SK-N-SH (cell line): Measurements from ENCODE around the gene MAPKAPK3. TPM values are rescaled to one million over a fixed set of nuclear protein-coding genes. Genes with fewer than 3 reads are reported as not detected.

ENCODE experiments used
- CTCF ChIA-PET: fragments of 300-600, 350-600 bp; formaldehyde crosslinking; extraction: SDS; loops from one replicate; lab custom pipeline; 2021; lab: Yijun Ruan, JAX
- POLR2A ChIA-PET: fragments of 350-600 bp; sonication (Branson Sonifier 250); formaldehyde crosslinking; extraction: SDS; loops from one replicate; lab custom pipeline; 2020; ENCODE audit warnings: antibody characterized with exemption, inconsistent platforms; lab: Yijun Ruan, JAX
- DNase-seq: peaks from one replicate; pipeline ENCODE4 v3.0.0; 2012
- H2AFZ ChIP-seq: fragments of 200-600 bp; sonication (generic); 2 replicates; pipeline ENCODE4 v1.8.1; 2016; ENCODE audit warnings: antibody characterized with exemption, mild to moderate bottlenecking, low read depth
- H3F3A ChIP-seq: fragments of 200-600 bp; sonication (generic); replicated peaks from 2 replicates; pipeline ENCODE3; 2016; ENCODE audit warnings: antibody characterized with exemption, mild to moderate bottlenecking; ENCODE audit not compliant: insufficient read depth
- H3K27ac ChIP-seq, 2 experiments: fragments of 200-500 bp in 1 of 2; fragments of 200-600 bp in 1 of 2; sonication (Bioruptor generic) in 1 of 2; sonication (generic), shearing (Covaris generic) in 1 of 2; 2 replicates each; pipeline versions ENCODE4 v1.5.1 to v1.6.1; 2014 to 2016; ENCODE audit warnings: low read depth in 2 of 2, inconsistent platforms in 1 of 2, low read length in 1 of 2, mild to moderate bottlenecking in 1 of 2, mixed read lengths in 1 of 2
- H3K27me3 ChIP-seq: fragments of 200-600 bp; sonication (generic), shearing (Covaris generic); 2 replicates; pipeline ENCODE4 v1.6.1; 2016; ENCODE audit warnings: mixed run types; ENCODE audit not compliant: insufficient read depth
- H3K36me3 ChIP-seq, 2 experiments: fragments of 200-500 bp in 1 of 2; fragments of 200-600 bp in 1 of 2; sonication (Bioruptor generic) in 1 of 2; sonication (generic) in 1 of 2; replicated peaks in 1 of 2; 2 replicates each; pipeline versions ENCODE3 to v1.5.1; 2014 to 2016; ENCODE audit warnings: low read length in 1 of 2, mild to moderate bottlenecking in 1 of 2; ENCODE audit not compliant: insufficient read depth in 2 of 2, control insufficient read depth in 1 of 2
- H3K4me1 ChIP-seq, 2 experiments: fragments of 200-500 bp in 1 of 2; fragments of 200-600 bp in 1 of 2; sonication (Bioruptor generic) in 1 of 2; sonication (generic), shearing (Covaris generic) in 1 of 2; 2 replicates each; pipeline versions ENCODE4 v1.5.1 to v1.6.1; 2014 to 2016; ENCODE audit warnings: low read depth in 1 of 2, low read length in 1 of 2, mixed run types in 1 of 2; ENCODE audit not compliant: insufficient read depth in 2 of 2, control insufficient read depth in 1 of 2
- H3K4me2 ChIP-seq: fragments of 200-600 bp; sonication (generic), shearing (Covaris generic); 2 replicates; pipeline ENCODE4 v1.6.1; 2017; ENCODE audit warnings: mixed run types
- H3K4me3 ChIP-seq, 2 experiments: fragments of 200-500 bp in 1 of 2; fragments of 200-600 bp in 1 of 2; sonication (Bioruptor generic) in 1 of 2; sonication (generic), shearing (Covaris generic) in 1 of 2; 2 replicates each; pipeline versions ENCODE4 v1.5.1 to v1.8.1; 2014 to 2016; ENCODE audit warnings: low read depth in 2 of 2, inconsistent platforms in 1 of 2, low read length in 1 of 2, mild to moderate bottlenecking in 1 of 2, mixed read lengths in 1 of 2, moderate library complexity in 1 of 2
- H3K79me2 ChIP-seq: fragments of 200-600 bp; sonication (generic); 2 replicates; pipeline ENCODE4 v1.8.1; 2017; ENCODE audit warnings: mild to moderate bottlenecking; ENCODE audit not compliant: insufficient read depth
- H3K9ac ChIP-seq: fragments of 200-600 bp; sonication (generic); 2 replicates; pipeline ENCODE4 v1.6.1; 2017; ENCODE audit warnings: mixed run types
- H3K9me2 ChIP-seq: fragments of 200-600 bp; sonication (generic); 2 replicates; pipeline ENCODE4 v1.6.1; 2017; ENCODE audit warnings: mixed run types
- H3K9me3 ChIP-seq: fragments of 200-600 bp; sonication (generic); 2 replicates; pipeline ENCODE4 v1.6.1; 2017; ENCODE audit warnings: mixed run types, mild to moderate bottlenecking, moderate library complexity
- H4K20me1 ChIP-seq: fragments of 200-600 bp; sonication (generic); 2 replicates; pipeline ENCODE4 v1.6.1; 2017; ENCODE audit warnings: mild to moderate bottlenecking, mixed run types; ENCODE audit not compliant: insufficient read depth
- ELF1 ChIP-seq: IDR thresholded peaks from 2 replicates; pipeline ENCODE4 v1.4.0; 2012
- EP300 ChIP-seq, 2 experiments: IDR thresholded peaks; 2 replicates each; pipeline versions ENCODE4 v1.4.0 to v1.6.1; 2012; ENCODE audit warnings: borderline replicate concordance in 1 of 2, low read depth in 1 of 2, low read length in 1 of 2
- EZH2phosphoT487 ChIP-seq: fragments of 200-600 bp; sonication (generic); IDR thresholded peaks from 2 replicates; pipeline ENCODE4 v1.6.1; 2017; ENCODE audit warnings: low read depth, mixed run types, mild to moderate bottlenecking, antibody characterized with exemption, moderate library complexity, borderline replicate concordance
- FOSL2 ChIP-seq: IDR thresholded peaks from 2 replicates; pipeline ENCODE4 v1.4.0; 2012; ENCODE audit warnings: low read depth, mild to moderate bottlenecking, moderate library complexity, borderline replicate concordance
- GATA2 ChIP-seq: sonication (generic); formaldehyde crosslinking; IDR thresholded peaks from 2 replicates; pipeline ENCODE4 v1.5.0; 2020; ENCODE audit warnings: mild to moderate bottlenecking, missing genetic modification reagents
- JUND ChIP-seq: IDR thresholded peaks from 2 replicates; pipeline ENCODE4 v1.4.0; 2012
- MEF2A ChIP-seq: IDR thresholded peaks from 2 replicates; pipeline ENCODE4 v1.4.0; 2012; ENCODE audit warnings: low read depth, borderline replicate concordance
- RAD21 ChIP-seq: IDR thresholded peaks from 2 replicates; pipeline ENCODE4 v1.6.1; 2012; ENCODE audit warnings: mild to moderate bottlenecking, low read length
- RCOR1 ChIP-seq: fragments of 150-350 bp; IDR thresholded peaks from 2 replicates; pipeline ENCODE4 v1.6.1; 2017; ENCODE audit warnings: antibody characterized with exemption, low read length
- RXRA ChIP-seq: IDR thresholded peaks from 2 replicates; pipeline ENCODE4 v1.4.0; 2012; ENCODE audit warnings: low read depth, mild to moderate bottlenecking, borderline replicate concordance
- SMC3 ChIP-seq: IDR thresholded peaks from 2 replicates; pipeline ENCODE4 v1.6.1; 2012; ENCODE audit warnings: low read depth, low read length, improper control_type of control experiment
- TEAD4 ChIP-seq: IDR thresholded peaks from 2 replicates; pipeline ENCODE4 v1.4.0; 2012; ENCODE audit warnings: mild to moderate bottlenecking, borderline replicate concordance; ENCODE audit not compliant: insufficient read depth
- WGBS: methylation state at CpG from one replicate; pipeline ENCODE4 v1.1.6; 2017; ENCODE audit warnings: low lambda C conversion rate; 5-methylcytosine and 5-hydroxymethylcytosine counted together
- polyA plus RNA-seq, 3 experiments: library from polyadenylated mRNA; depleted of rRNA; stranded (reverse); fragments of >200 nt; gene quantifications; 2 replicates each; pipeline ENCODE4 v1.2.3, GENCODE V29; 2012
- TF ChIP-seq, protein P1 (sequence below): IDR thresholded peaks from 2 replicates; pipeline ENCODE4 v1.6.1; 2012; ENCODE audit warnings: mild to moderate bottlenecking, low read depth, low read length, moderate library complexity
- TF ChIP-seq, protein P2 (sequence below): fragments of 150-350 bp; IDR thresholded peaks from 2 replicates; pipeline ENCODE4 v1.6.1; 2016; ENCODE audit warnings: mild to moderate bottlenecking, low read depth, low read length
- TF ChIP-seq, protein P3 (sequence below): IDR thresholded peaks from 2 replicates; pipeline ENCODE4; 2012
- TF ChIP-seq, protein P4 (sequence below): IDR thresholded peaks from 2 replicates; pipeline ENCODE4 v1.4.0; 2012; ENCODE audit warnings: low read depth, borderline replicate concordance

The MAPKAPK3 gene
- polyA plus RNA-seq, 1 of the 3 experiments (the other 2 are of a cell fraction), result 29.4 TPM

DNA sequence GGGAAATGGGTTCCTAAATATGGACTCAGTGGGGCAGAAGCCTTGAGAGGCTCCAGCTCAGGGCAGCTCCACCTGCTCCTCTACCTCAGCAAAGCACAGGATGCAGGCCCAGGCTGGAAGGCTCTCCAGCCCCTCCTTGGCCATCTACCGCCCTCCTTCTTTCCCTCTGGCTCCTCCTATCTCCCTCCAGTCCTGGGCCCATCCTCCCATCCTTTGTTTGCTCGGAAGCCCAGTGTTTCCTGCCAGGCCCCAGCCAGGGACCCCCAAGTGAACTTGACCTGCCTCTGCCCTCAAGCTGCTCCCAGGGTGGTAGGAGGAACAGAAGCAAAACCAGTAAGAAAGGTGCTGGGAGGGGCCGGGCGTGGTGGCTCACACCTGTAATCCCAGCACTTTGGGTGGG, 20.1 kb downstream of the MAPKAPK3 start:
- no peak for DNase-seq
- Histone ChIP-seq H2AFZ (no peak overlapping the region), H3K27me3 (no peaks in the 10 kb centered on the region), H3K36me3 (no peaks in the 10 kb centered on the region), H4K20me1 (no peaks in the 10 kb centered on the region), H3K9ac (no peak overlapping the region), H3K4me1 (peaks cover 8 to 14% of the 10 kb centered on the region in 2 experiments; a peak in 3 of 4 replicates), H3K79me2 (no peaks in the 10 kb centered on the region), H3K27ac (no peak overlapping the region), H3K9me2 (no peaks in the 10 kb centered on the region), H3K4me3 (no peak overlapping the region), H3F3A (no peaks in the 10 kb centered on the region), H3K9me3 (no peaks in the 10 kb centered on the region), H3K4me2 (no peak overlapping the region)
- WGBS, result 100% methylated on average over 4 of the region's 4 CpGs
- TF ChIP-seq RCOR1 (no peak), RAD21 (no peak), EP300 (IDR thresholded peaks at IDR 0.05; ENCODE audit: borderline replicate concordance in 1 of 2, low read depth in 1 of 2, low read length in 1 of 2) (no peak), JUND (no peak), RXRA (no peak), TEAD4 (no peak), ELF1 (no peak), FOSL2 (no peak), GATA2 (CRISPR knock-in tag) (no peak), MEF2A (no peak), EZH2phosphoT487 (no peak), SMC3 (no peak)
- TF ChIP-seq, protein P1, sequence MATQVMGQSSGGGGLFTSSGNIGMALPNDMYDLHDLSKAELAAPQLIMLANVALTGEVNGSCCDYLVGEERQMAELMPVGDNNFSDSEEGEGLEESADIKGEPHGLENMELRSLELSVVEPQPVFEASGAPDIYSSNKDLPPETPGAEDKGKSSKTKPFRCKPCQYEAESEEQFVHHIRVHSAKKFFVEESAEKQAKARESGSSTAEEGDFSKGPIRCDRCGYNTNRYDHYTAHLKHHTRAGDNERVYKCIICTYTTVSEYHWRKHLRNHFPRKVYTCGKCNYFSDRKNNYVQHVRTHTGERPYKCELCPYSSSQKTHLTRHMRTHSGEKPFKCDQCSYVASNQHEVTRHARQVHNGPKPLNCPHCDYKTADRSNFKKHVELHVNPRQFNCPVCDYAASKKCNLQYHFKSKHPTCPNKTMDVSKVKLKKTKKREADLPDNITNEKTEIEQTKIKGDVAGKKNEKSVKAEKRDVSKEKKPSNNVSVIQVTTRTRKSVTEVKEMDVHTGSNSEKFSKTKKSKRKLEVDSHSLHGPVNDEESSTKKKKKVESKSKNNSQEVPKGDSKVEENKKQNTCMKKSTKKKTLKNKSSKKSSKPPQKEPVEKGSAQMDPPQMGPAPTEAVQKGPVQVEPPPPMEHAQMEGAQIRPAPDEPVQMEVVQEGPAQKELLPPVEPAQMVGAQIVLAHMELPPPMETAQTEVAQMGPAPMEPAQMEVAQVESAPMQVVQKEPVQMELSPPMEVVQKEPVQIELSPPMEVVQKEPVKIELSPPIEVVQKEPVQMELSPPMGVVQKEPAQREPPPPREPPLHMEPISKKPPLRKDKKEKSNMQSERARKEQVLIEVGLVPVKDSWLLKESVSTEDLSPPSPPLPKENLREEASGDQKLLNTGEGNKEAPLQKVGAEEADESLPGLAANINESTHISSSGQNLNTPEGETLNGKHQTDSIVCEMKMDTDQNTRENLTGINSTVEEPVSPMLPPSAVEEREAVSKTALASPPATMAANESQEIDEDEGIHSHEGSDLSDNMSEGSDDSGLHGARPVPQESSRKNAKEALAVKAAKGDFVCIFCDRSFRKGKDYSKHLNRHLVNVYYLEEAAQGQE, result no peak
- TF ChIP-seq, protein P2, sequence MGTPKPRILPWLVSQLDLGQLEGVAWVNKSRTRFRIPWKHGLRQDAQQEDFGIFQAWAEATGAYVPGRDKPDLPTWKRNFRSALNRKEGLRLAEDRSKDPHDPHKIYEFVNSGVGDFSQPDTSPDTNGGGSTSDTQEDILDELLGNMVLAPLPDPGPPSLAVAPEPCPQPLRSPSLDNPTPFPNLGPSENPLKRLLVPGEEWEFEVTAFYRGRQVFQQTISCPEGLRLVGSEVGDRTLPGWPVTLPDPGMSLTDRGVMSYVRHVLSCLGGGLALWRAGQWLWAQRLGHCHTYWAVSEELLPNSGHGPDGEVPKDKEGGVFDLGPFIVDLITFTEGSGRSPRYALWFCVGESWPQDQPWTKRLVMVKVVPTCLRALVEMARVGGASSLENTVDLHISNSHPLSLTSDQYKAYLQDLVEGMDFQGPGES, result no peak
- TF ChIP-seq, protein P3, sequence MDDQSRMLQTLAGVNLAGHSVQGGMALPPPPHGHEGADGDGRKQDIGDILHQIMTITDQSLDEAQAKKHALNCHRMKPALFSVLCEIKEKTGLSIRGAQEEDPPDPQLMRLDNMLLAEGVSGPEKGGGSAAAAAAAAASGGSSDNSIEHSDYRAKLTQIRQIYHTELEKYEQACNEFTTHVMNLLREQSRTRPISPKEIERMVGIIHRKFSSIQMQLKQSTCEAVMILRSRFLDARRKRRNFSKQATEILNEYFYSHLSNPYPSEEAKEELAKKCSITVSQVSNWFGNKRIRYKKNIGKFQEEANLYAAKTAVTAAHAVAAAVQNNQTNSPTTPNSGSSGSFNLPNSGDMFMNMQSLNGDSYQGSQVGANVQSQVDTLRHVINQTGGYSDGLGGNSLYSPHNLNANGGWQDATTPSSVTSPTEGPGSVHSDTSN, result no peak
- TF ChIP-seq, protein P4, sequence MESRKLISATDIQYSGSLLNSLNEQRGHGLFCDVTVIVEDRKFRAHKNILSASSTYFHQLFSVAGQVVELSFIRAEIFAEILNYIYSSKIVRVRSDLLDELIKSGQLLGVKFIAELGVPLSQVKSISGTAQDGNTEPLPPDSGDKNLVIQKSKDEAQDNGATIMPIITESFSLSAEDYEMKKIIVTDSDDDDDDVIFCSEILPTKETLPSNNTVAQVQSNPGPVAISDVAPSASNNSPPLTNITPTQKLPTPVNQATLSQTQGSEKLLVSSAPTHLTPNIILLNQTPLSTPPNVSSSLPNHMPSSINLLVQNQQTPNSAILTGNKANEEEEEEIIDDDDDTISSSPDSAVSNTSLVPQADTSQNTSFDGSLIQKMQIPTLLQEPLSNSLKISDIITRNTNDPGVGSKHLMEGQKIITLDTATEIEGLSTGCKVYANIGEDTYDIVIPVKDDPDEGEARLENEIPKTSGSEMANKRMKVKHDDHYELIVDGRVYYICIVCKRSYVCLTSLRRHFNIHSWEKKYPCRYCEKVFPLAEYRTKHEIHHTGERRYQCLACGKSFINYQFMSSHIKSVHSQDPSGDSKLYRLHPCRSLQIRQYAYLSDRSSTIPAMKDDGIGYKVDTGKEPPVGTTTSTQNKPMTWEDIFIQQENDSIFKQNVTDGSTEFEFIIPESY, result no peak
- CTCF ChIA-PET, result interaction anchor here (2.9 to 14.3 kb wide), 2 partner anchors 16 to 19 kb away, joined by 8 to 162 read pairs; partner anchors contain the start of gene MAPKAPK3
- POLR2A ChIA-PET, result no interaction called here
